NCI-H1048 (cell line): ENCODE measurements around the gene ANXA10.
"Not testable (repeated sequence)": the region's sequence is repeated elsewhere in the genome, so short reads cannot be mapped to it uniquely, and the experiment has no call there.

Source experiments
- DNase-seq: peaks from one replicate; lab custom pipeline; 2025; lab: John Stamatoyannopoulos, UW

ANXA10 gene, protein sequence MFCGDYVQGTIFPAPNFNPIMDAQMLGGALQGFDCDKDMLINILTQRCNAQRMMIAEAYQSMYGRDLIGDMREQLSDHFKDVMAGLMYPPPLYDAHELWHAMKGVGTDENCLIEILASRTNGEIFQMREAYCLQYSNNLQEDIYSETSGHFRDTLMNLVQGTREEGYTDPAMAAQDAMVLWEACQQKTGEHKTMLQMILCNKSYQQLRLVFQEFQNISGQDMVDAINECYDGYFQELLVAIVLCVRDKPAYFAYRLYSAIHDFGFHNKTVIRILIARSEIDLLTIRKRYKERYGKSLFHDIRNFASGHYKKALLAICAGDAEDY

DNA sequence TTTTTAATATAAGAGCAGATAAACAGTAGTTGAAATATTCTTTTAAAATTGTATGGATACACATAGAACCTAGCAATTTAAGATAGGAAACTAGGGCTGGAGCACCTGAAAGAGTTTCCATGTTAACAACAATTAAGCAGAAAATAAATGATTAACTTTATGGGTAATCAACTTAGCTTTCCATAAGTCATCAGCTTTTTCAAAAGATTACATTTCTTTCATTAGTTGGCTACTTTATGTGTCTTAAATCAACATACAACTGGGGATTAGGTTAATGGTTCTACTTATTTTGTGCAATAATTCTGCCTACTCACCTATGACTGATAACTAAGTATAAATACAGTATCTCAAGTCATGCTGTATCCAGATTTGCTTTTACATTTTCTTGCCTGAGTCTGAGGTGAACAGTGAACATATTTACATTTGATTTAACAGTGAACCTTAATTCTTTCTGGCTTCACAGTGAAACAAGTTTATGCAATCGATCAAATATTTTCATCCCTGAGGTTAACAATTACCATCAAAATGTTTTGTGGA lies at the start of gene ANXA10:
TSS of gene ANXA10 (plus strand) at position 362 of the 537 bp plus-strand sequence. CDS start at position 526, 164 bp downstream.
- DNase-seq, result no peak

DNA sequence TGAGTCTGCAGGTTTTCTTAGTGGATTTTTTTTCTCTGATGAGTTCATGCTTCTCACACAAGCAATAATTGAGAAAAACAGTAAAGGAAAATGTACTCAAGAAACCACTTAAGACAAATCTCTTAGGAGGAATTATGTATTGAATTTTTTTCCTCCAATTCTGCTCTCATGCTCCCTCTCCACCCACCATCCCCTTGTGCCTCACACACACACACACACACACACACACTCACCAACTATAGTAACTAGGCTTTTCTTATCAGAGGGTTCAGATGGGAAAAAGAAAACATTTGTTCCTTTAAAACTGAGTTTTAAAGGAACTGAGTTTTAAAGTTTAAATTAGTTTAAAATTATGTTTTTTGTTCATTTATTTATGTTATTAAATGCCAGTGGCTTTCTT lies 47.0 kb upstream of the ANXA10 start:
- DNase-seq, result no peak

DNA sequence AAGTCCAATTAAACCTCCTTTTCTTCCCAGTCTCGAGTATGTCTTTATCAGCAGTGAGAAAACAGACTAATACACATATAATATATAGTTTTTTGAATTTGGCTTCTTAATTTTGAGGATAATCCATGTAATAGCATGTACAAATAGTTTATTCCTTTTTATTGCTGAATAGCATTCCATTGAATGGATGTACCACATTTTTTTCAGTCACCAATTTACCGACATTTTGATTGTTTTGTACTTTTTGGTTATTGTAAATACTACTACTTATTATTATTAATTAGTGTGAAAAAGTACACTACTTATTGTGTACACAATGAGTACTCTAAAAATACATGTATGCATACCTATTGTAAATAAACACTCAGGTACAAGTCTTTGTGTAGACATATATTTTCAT lies 42.3 kb upstream of the ANXA10 start:
- DNase-seq, result no peak

DNA sequence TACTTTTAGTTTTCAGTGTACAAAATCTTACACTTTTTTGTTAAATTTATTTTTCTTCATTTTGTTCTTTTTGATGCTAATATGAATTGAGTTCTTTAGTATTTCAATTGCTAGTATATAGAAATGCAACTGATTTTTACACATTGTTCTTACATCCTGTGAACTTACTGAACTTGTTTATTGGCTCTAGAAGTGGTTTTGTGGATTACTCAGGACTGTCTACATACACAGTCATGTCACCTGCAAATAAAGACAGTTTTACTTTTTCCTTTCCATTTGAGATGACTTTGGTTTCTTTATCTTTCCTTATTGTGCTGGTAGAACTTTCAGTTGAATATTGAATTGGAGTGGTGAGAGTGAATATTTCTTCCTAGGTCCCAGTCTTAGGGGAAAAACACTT lies 40.8 kb upstream of the ANXA10 start:
- DNase-seq, result no peak

GRCh38 chr4:168057412-168057811 lies 34.9 kb upstream of the ANXA10 start:
- no peak for DNase-seq

DNA sequence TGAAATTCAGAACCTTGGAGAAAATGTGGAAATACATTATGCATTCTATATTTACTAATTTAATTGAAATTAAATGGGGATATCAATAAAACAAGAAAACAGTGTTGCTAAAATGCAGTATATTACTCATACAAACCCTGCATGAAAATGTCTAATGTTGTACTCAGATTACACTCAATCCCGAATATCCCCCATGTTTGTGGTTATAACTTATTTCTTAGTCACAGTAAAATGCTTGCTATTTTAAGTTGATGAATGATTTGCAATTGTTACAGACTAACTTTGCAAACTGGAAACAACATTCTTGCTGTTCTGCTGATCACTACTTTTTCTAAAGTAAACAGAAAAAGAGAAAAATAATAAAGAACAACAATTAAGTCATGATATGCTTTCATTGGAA lies 33.1 kb upstream of the ANXA10 start:
- DNase-seq, result no peak

DNA sequence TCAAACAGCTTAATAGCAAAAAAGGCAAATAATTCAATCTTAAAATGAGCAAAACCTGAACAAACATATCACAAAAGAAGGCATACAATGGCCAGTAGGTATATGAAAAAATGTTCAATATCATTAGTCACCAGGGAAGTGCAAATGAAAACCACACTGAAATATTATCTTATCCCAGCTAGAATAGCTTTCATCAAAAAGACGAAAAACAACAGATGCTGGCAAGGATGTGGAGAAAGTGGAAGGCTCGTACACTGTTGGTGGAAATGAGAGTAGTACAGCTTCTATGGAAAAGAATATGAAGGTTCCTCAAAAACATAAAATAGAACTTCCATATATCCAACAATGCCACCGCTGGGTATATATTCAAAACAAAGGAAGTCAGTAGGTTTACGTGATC lies 29.3 kb upstream of the ANXA10 start:
- DNase-seq, result no peak

DNA sequence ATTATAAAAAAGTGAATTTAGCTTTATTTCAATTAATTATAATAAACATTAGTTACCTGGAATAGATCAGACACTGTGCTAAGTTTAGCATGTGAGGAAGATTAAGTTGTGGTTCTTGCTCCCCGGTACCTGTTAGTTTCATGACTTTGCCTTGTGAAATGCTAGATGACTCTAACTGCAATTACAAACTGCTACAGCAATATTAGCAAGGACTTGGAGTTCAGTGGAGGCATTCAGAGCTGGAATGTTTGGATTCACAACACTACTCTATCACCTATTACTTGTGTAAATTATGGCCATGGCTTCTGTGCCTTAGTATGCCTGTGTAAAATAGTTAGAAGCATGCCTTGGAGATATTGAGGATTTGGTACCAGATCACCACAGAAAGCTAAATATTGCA lies 21.4 kb upstream of the ANXA10 start:
- no peak for DNase-seq

- no peak for DNase-seq
Measured at GRCh38 chr4:168071304-168071703, 21.0 kb upstream of the ANXA10 start.

- DNase-seq, result no peak
Measured at GRCh38 chr4:168074861-168075260, 17.5 kb upstream of the ANXA10 start.

DNA sequence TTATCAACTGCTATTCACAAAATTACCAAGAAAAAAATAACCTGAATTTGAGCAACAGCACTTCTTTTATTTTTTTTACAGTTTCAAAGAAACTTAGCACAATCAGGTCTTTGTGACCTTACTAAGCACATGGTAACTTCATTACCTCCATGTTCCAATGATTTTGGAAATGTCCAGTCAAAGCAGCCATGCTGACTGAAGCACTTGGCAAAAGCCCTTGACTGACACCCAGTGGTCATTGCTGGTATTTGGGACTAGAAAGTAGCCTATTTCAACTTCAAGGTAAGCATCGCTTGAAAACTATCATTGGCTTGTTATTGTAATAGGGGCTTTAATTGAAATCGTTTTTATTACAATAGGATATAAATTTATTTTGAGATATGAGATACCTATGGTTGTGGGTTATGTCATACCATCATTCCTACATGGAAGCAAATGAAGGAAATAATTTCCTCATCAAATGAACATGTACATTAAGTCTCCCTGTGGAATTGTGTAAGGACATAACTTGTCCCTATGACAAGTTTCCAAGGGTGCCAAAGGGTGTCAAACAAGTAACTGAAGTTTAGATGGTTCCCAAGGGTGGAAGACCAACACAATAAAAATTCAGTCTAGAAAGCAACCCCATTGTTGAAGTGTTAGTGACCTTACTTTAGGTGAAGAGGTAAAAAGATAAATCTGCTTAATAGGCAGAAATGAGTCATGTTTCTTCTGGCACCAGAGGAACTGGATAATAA lies 15.2 kb upstream of the ANXA10 start:
- peak; percentile 22 for DNase-seq

GRCh38 chr4:168077726-168078239 lies 14.6 kb upstream of the ANXA10 start:
- no peak for DNase-seq

- DNase-seq, result no peak
Measured at GRCh38 chr4:168082379-168082778, 10.0 kb upstream of the ANXA10 start.

- no peak for DNase-seq
Measured at GRCh38 chr4:168095776-168096406, 3.6 kb downstream of the ANXA10 start.

- no peak for DNase-seq
Measured at GRCh38 chr4:168096407-168096784, 4.1 kb downstream of the ANXA10 start.

- no peak for DNase-seq
Measured at GRCh38 chr4:168097161-168097560, 4.8 kb downstream of the ANXA10 start.

GRCh38 chr4:168098248-168098717 lies 5.9 kb downstream of the ANXA10 start:
- no peak for DNase-seq

DNA sequence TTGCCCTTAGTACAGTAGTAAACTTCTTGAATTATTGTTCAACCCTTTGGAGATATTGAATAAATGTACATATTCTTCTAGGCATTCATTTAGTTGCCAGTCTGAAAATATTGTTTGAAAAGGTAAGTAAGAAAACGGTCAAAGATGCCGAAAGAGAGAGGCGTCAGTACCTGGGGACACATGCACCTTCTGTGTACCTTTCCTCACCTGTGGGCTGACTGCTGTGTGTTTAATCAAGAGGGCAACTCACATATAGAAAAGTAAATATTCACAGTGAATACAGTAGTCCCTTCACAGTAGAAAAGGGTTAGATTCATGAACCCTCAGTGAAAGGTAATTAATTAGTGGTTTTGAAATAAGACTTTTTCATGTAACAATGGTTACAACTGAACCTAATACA lies 6.9 kb downstream of the ANXA10 start:
- no peak for DNase-seq

- DNase-seq, result no peak
Measured at GRCh38 chr4:168101026-168101425, 8.7 kb downstream of the ANXA10 start.

- DNase-seq, result no peak
Measured at GRCh38 chr4:168102403-168102802, 10.1 kb downstream of the ANXA10 start.

GRCh38 chr4:168109527-168109926 lies 17.2 kb downstream of the ANXA10 start:
- DNase-seq, result no peak

DNA sequence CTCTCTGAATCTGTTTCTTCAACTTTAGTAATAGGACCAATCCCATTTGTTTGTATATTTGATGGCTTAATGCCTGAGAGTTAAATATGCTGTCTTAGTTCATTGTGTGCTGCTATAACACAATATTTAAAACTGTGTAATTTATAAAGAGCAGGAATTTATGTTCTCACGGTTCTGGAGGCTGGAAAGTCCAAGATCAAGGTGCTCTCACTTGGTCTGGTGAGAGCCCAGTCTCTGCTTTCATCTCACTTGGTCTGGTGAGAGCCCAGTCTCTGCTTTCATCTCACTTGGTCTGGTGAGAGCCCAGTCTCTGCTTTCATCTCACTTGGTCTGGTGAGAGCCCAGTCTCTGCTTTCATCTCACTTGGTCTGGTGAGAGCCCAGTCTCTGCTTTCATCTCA lies 20.7 kb downstream of the ANXA10 start:
- not testable (repeated sequence) for DNase-seq
